Keratinocyte (primary cell): ENCODE data around the gene HAVCR2.

Source experiments
- CTCF ChIP-seq, 3 experiments: IDR thresholded peaks in 1 of 3; conservative IDR thresholded peaks in 1 of 3; optimal IDR thresholded peaks in 1 of 3; 2 replicates in 2 of 3; 3 replicates in 1 of 3; pipeline versions ENCODE3 to v1.5.1; 2011; ENCODE audit warnings: low read length in 3 of 3, mild to moderate bottlenecking in 3 of 3, moderate library complexity in 2 of 3, control low read depth in 1 of 3, inconsistent platforms in 1 of 3; ENCODE audit not compliant: insufficient read depth in 2 of 3; ENCODE audit errors: extremely low read depth in 1 of 3
- EZH2 ChIP-seq: IDR thresholded peaks from one replicate; pipeline ENCODE4 v1.6.1; 2012; ENCODE audit warnings: inconsistent platforms, mild to moderate bottlenecking, low read length, moderate library complexity

GRCh38 chr5:157068785-157069184 is 40.1 kb downstream of the HAVCR2 start:
- no peak for TF ChIP-seq CTCF (optimal IDR thresholded peaks at IDR 0.05 in 1 of 3, IDR thresholded peaks at IDR 0.05 in 1 of 3, conservative IDR thresholded peaks at IDR 0.05 in 1 of 3; ENCODE audit: extremely low read depth in 1 of 3, insufficient read depth in 2 of 3, low read length in 3 of 3)
- TF ChIP-seq EZH2, result no peak
